Retinal pigment epithelial cell (primary cell): ENCODE results near the gene POU2F3.

Experiments used
- DNase-seq: peaks from one replicate; pipeline ENCODE4 v3.0.0-alpha.2; 2010; ENCODE audit warnings: low read depth
- H3K4me3 ChIP-seq: 2 replicates; pipeline ENCODE4 v1.5.1; 2011; ENCODE audit warnings: mild to moderate bottlenecking, low read length, control low read depth, moderate library complexity
- TF ChIP-seq, protein P1 (sequence below): conservative IDR thresholded peaks from 2 replicates; pipeline ENCODE4 v1.5.1; 2011; ENCODE audit warnings: low read depth, low read length, control low read depth, inconsistent platforms

POU2F3 gene

GRCh38 chr11:120334332-120334731 lies 94.4 kb downstream of the POU2F3 start:
- TF ChIP-seq, protein P1, sequence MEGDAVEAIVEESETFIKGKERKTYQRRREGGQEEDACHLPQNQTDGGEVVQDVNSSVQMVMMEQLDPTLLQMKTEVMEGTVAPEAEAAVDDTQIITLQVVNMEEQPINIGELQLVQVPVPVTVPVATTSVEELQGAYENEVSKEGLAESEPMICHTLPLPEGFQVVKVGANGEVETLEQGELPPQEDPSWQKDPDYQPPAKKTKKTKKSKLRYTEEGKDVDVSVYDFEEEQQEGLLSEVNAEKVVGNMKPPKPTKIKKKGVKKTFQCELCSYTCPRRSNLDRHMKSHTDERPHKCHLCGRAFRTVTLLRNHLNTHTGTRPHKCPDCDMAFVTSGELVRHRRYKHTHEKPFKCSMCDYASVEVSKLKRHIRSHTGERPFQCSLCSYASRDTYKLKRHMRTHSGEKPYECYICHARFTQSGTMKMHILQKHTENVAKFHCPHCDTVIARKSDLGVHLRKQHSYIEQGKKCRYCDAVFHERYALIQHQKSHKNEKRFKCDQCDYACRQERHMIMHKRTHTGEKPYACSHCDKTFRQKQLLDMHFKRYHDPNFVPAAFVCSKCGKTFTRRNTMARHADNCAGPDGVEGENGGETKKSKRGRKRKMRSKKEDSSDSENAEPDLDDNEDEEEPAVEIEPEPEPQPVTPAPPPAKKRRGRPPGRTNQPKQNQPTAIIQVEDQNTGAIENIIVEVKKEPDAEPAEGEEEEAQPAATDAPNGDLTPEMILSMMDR: no peak
- no peak for DNase-seq
- H3K4me3 ChIP-seq: no peak overlapping the region

- TF ChIP-seq, protein P1: peak; percentile 70
- H3K4me3 ChIP-seq: peak overlapping the region; percentile 69
- DNase-seq: no peak
These were observed 95.0 kb downstream of the POU2F3 start for GRCh38 chr11:120334894-120335462.

GRCh38 chr11:120335556-120335907 lies 95.6 kb downstream of the POU2F3 start:
- peak overlapping the region; percentile 69 for H3K4me3 ChIP-seq
- TF ChIP-seq, protein P1: no peak
- no peak for DNase-seq

DNA sequence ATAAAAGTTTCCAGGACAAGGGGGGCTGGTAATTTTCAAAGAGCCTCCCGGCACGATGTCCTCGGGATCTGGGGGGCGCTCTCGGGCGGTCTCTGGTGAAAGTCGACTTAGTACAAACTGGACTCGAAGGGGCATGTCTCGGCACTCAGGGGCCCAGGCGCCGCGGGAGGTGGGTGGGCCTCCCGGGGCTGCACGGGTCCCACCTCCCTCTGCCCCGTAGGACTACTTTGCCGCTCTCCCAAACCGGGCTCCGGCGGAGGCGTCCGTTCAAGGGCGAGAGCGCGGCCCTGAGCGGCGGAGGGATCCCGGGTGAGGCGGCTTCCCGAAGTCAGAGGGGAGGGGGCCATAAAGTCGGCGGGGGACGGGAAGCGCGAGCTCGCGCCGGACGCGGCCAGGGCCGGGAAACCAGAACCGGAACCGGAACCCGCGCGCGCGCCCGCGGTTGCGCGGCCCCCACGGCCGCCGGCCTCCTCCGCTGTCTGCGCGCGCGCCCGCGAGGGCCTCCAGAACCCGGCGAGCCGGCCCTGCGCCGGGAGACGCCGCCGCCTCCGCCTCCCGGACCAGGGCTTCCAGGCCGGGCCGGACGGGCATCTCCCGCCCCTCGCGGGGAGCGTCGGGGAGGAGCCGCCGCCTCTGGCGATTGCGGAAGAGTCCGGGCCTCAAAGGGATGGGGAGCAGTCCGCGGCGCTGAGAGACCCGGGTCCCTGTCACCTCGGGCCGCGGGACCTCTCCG lies 96.1 kb downstream of the POU2F3 start, which contains the start of gene ARHGEF12:
Gene ARHGEF12, plus strand, starts transcription at position 506 of the 733 bp plus-strand sequence. CDS start 831 bp downstream, outside the sequence.
- TF ChIP-seq, protein P1: peak; percentile 51
- H3K4me3 ChIP-seq: peak within 1 kb of the TSS; percentile 92
- peak; percentile 90 for DNase-seq

- TF ChIP-seq, protein P1: no peak
- no peak for DNase-seq
- H3K4me3 ChIP-seq: peak overlapping the region; percentile 92
These were observed 96.9 kb downstream of the POU2F3 start for GRCh38 chr11:120336641-120337354.

GRCh38 chr11:120337355-120338106 lies 97.6 kb downstream of the POU2F3 start:
- TF ChIP-seq, protein P1: no peak
- no peak for DNase-seq

More at GRCh38 chr11:120337355-120338106, 97.6 kb downstream of the POU2F3 start:
- H3K4me3 ChIP-seq: peak overlapping the region; percentile 92
